Mucosa of rectum (tissue), 2 donors: Measurements from ENCODE around the gene GZMB.
"Not testable (repeated sequence)": the region's sequence is repeated elsewhere in the genome, so short reads cannot be mapped to it uniquely, and the experiment has no call there.

Experiments
- H3K27ac ChIP-seq, 2 donors: one replicate each; pipeline ENCODE4 v1.7.0; 2013; ENCODE audit warnings: inconsistent platforms in 2 of 2, low read depth in 2 of 2, low read length in 2 of 2
- H3K27me3 ChIP-seq, 2 donors: one replicate each; pipeline ENCODE4 v1.7.0; 2013; ENCODE audit warnings: low read length in 2 of 2; ENCODE audit not compliant: control insufficient read depth in 2 of 2, insufficient read depth in 2 of 2
- H3K36me3 ChIP-seq, 2 donors: one replicate each; pipeline ENCODE4 v1.7.0; 2013; ENCODE audit warnings: low read length in 2 of 2; ENCODE audit not compliant: control insufficient read depth in 2 of 2, insufficient read depth in 2 of 2
- H3K4me1 ChIP-seq, 2 donors: one replicate each; pipeline ENCODE4 v1.7.0; 2013; ENCODE audit warnings: low read length in 2 of 2, mild to moderate bottlenecking in 1 of 2; ENCODE audit not compliant: control insufficient read depth in 2 of 2, insufficient read depth in 2 of 2
- H3K4me3 ChIP-seq, 2 donors: one replicate each; pipeline ENCODE4 v1.7.0; 2013; ENCODE audit warnings: low read length in 2 of 2
- H3K9ac ChIP-seq, 2 donors: one replicate each; pipeline ENCODE4 v1.7.0; 2013; ENCODE audit warnings: low read length in 2 of 2, low read depth in 1 of 2, mild to moderate bottlenecking in 1 of 2
- H3K9me3 ChIP-seq, 2 donors: one replicate each; pipeline ENCODE4 v1.7.0; 2013; ENCODE audit warnings: low read length in 2 of 2; ENCODE audit not compliant: control insufficient read depth in 2 of 2
- donor health status: healthy.
- donor health status: Normal muscosa, but diverticular disease.

Gene GZMB

GRCh38 chr14:24670594-24670993, 36.6 kb upstream of the GZMB start:
- Histone ChIP-seq H3K4me1 (peaks cover 0 to 10% of the 10 kb centered on the region in 2 donors), H3K27me3 (peaks cover 0 to 2% of the 10 kb centered on the region in 2 donors), H3K36me3 (no peaks in the 10 kb centered on the region), H3K9ac (no peak overlapping the region), H3K9me3 (no peaks in the 10 kb centered on the region), H3K4me3 (no peak overlapping the region), H3K27ac (no peak overlapping the region)

- Histone ChIP-seq H3K36me3 (no peaks in the 10 kb centered on the region), H3K4me1 (peaks cover 0 to 7% of the 10 kb centered on the region in 2 donors), H3K9me3 (no peaks in the 10 kb centered on the region), H3K9ac (no peak overlapping the region), H3K4me3 (no peak overlapping the region), H3K27me3 (peaks cover 0 to 2% of the 10 kb centered on the region in 2 donors), H3K27ac (no peak overlapping the region)
These were observed 35.7 kb upstream of the GZMB start for GRCh38 chr14:24669651-24670050.

DNA sequence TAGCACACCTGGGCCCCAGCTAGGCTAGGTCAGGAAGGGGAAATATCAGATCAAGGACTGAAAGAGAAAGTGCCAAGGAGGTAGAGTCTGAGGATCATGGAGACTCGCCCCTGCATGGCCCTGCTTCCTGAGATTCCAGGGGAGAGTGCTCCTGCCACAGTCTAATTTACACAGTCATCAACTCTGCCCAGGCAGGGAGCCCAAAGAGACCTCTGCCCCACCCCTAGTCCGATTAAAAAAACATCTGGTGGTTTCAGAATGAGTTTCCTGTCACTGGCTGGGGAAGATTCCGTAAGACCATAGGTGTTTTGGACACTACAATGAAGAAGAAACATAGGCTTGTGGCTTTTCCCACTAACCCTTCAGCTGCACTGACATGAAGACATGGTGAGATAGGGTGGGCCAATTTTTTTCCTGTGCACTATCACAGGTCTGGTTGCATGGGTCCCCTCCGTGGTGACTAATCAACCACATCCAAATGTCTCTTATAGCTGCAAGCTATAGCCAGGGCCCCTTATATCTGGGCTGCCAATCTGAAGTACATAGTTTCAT, 31.5 kb upstream of the GZMB start:
- Histone ChIP-seq H3K27me3 (peaks cover 0 to 2% of the 10 kb centered on the region in 2 donors), H3K9me3 (no peaks in the 10 kb centered on the region), H3K4me3 (no peak overlapping the region), H3K36me3 (no peaks in the 10 kb centered on the region), H3K4me1 (no peaks in the 10 kb centered on the region), H3K27ac (no peak overlapping the region), H3K9ac (no peak overlapping the region)

- Histone ChIP-seq H3K9ac (no peak overlapping the region), H3K4me3 (no peak overlapping the region), H3K27me3 (peaks cover 0 to 2% of the 10 kb centered on the region in 2 donors), H3K9me3 (no peaks in the 10 kb centered on the region), H3K27ac (no peak overlapping the region), H3K36me3 (no peaks in the 10 kb centered on the region), H3K4me1 (no peaks in the 10 kb centered on the region)
These were observed 30.4 kb upstream of the GZMB start for GRCh38 chr14:24664366-24664765.

GRCh38 chr14:24662753-24663152, 28.8 kb upstream of the GZMB start:
- no peaks in the 10 kb centered on the region for H3K36me3 ChIP-seq
- H3K27ac ChIP-seq = no peak overlapping the region
- H3K9me3 ChIP-seq = no peaks in the 10 kb centered on the region
- no peak overlapping the region for H3K9ac ChIP-seq
- H3K27me3 ChIP-seq = peaks cover 0 to 2% of the 10 kb centered on the region in 2 donors
- H3K4me1 ChIP-seq = no peaks in the 10 kb centered on the region
- H3K4me3 ChIP-seq = no peak overlapping the region

- Histone ChIP-seq H3K27me3 (no peaks in the 10 kb centered on the region), H3K9ac (no peak overlapping the region), H3K4me3 (no peak overlapping the region), H3K9me3 (no peaks in the 10 kb centered on the region), H3K36me3 (no peaks in the 10 kb centered on the region), H3K27ac (no peak overlapping the region), H3K4me1 (no peaks in the 10 kb centered on the region)
These were observed 26.1 kb upstream of the GZMB start for GRCh38 chr14:24659916-24660570.

GRCh38 chr14:24648361-24648760, 14.4 kb upstream of the GZMB start:
- not testable (repeated sequence) for H3K9me3 ChIP-seq, H3K36me3 ChIP-seq, H3K4me3 ChIP-seq, H3K27me3 ChIP-seq, H3K27ac ChIP-seq, H3K9ac ChIP-seq, H3K4me1 ChIP-seq

GRCh38 chr14:24639905-24640304, 5.9 kb upstream of the GZMB start:
- Histone ChIP-seq H3K27ac (no peak overlapping the region), H3K4me3 (no peak overlapping the region), H3K9me3 (no peaks in the 10 kb centered on the region), H3K9ac (no peak overlapping the region), H3K27me3 (no peaks in the 10 kb centered on the region), H3K4me1 (no peaks in the 10 kb centered on the region), H3K36me3 (no peaks in the 10 kb centered on the region)

DNA sequence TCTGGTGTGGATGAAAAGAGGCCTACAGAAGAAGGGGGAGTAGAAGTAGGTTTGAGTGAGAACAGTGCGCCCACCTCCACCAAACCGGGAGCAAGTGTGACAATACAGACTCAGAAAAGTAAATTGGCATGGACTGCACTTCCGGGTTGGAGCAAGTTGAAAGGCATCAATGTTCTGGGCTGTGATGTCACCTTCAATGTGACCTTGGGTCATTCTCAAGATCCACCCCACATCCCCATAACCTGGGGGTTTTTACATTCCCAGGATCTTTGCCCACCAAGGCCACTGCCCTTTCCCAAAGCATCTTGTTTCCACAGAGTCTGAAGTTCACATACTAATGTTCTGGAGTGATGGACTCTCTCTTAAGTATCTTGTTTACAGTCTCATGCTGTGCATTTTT, 5.3 kb upstream of the GZMB start:
- no peak overlapping the region for H3K4me3 ChIP-seq
- H3K9me3 ChIP-seq = no peaks in the 10 kb centered on the region
- no peak overlapping the region for H3K27ac ChIP-seq
- no peak overlapping the region for H3K9ac ChIP-seq
- H3K27me3 ChIP-seq = no peaks in the 10 kb centered on the region
- H3K4me1 ChIP-seq = no peaks in the 10 kb centered on the region
- no peaks in the 10 kb centered on the region for H3K36me3 ChIP-seq

- Histone ChIP-seq H3K27ac (no peak overlapping the region), H3K36me3 (no peaks in the 10 kb centered on the region)
These were observed 637 bp downstream of the GZMB start for GRCh38 chr14:24633353-24633752.

More at GRCh38 chr14:24633353-24633752, 637 bp downstream of the GZMB start:
- H3K4me3 ChIP-seq = no peak overlapping the region
- no peaks in the 10 kb centered on the region for H3K27me3 ChIP-seq
- H3K9me3 ChIP-seq = no peaks in the 10 kb centered on the region
- H3K4me1 ChIP-seq = no peaks in the 10 kb centered on the region
- H3K9ac ChIP-seq = no peak overlapping the region
